Measurements from ENCODE around the gene LAPTM5.
"Not testable (repeated sequence)": the region's sequence is repeated elsewhere in the genome, so short reads cannot be mapped to it uniquely, and the experiment has no call there.

The LAPTM5 gene

DNA sequence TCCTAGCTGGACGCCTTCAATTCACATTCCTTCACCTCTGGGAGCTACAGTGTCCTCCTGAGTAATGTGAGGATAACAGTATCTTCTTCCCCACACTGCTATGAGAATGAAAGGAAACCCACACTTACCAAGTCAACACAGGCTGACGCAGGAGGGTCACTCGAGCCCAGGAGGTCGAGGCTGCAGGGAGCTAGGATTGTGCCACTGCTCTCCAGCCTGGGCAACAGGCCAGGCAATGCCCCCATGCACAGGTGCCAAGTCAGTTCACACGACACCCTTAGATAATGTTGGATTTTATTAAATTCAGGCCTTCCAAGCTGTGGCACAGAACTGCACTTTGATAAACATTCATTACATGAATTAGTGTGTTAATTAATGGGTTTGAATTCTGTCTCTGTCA is 66.1 kb downstream of the LAPTM5 start:
- no peak for DNase-seq

DNA sequence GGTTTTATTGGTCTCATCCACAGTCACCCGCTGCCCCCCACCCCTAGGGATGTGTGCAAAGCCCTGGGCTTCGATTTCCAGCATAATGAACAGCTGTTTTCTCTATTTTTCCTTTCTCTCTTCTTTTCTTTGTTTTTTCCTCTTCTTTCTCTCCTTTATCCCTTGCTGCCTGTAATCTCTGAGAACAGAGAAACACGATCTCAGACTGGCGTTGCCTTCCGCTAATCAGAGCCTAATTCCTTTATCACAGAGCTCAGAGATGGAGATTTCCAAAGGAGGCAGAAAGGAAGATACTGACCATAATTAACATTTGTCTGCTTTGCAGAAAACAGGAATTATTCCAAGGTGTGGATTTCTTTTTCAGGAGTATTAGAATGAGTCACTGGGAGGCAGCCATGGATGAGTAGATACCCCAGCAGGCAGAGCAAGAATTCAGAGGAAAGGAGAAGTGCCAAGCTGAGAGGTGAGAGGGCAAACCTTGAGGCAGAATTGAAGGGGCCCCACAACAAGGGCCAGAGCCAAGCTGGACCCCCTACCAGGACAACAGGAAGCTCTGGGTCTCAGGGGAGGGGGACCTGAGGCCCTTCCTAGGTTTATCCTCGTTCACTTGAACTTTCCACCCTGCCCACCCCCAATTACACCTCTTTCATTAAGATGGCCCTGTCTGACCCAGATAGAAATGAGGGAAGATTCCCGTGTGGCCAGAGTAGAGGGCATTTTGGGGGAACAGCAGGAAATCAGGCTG is 67.5 kb downstream of the LAPTM5 start:
- no peak for DNase-seq

DNA sequence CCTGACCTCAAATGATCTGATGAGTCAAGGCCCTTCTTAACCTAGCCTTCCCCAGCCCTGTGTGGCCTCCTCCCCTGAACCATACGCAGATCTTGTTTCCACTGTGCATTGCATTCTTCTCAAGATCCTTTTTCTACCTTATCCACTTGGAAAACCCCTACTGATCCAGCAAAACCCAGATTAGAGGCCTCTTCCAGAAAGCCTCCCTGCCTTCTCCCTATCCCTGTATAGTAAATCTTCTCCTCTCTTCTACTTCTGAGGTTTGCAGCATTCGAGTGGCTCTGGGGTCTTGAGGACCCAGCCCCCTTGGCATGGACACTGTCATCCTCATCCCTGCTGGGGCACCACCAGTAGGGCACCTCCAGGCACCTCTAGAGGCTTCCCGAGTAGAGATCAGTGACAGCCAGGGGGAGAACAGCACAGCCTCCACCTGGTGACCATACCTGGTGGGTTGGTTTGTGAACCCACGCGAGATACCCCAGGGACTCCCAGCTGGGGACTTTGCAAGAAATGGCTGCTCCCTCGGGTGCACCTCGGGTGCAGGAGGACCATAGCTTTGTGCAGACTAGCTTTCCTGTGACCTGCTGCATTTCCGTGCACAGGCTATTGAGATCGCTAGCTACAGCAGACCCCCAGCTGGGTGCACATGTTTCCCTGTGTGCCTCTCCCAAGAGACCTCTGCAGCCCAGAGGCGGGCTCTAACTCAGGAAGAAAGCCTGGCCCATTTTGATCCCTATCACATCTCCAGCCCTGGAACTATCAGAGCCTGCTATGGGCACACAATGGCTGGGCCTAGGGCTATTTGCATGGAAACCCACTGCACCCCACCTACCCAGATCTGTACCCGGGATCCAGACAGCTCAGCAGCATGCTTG is 68.4 kb downstream of the LAPTM5 start:
- no peak for DNase-seq

DNA sequence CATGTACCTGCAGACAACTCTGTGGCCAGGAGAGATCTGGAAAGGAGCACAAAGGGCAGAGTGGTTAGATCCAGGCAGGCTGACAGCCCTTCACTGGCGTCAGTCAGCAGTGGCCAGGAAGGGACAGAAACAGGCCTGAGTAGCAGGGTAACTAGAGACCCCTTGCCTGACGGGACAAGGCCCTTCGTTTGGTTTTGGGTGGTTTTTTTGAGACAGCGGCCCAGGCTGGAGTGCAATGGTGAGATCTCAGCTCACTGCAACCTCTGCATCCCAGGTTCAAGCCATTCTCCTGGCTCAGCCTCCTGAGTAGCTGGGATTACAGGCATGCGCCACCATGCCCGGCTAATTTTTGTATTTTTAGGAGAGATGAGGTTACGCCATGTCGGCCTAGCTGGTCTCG is 69.1 kb downstream of the LAPTM5 start:
- DNase-seq = not testable (repeated sequence)

DNA sequence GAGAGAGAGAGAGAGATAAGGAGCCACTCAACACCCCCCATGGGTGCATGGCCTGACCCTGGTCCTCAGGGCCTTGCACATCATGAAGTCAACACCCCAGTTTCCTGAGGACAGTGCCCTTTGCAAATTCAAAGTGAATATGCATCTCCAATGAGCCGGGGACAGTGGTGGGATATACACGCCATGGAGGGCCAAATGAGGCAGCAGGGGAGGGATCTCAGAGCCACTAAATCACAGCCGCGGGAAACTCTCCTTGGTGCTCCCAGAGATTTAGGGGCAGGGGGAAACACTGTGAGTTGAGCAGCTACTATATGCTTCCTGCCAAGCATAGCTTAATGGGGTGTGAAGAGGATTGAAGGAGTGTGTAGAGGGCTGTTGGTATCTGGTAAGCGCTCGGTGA is 69.7 kb downstream of the LAPTM5 start:
- no peak for DNase-seq

DNA sequence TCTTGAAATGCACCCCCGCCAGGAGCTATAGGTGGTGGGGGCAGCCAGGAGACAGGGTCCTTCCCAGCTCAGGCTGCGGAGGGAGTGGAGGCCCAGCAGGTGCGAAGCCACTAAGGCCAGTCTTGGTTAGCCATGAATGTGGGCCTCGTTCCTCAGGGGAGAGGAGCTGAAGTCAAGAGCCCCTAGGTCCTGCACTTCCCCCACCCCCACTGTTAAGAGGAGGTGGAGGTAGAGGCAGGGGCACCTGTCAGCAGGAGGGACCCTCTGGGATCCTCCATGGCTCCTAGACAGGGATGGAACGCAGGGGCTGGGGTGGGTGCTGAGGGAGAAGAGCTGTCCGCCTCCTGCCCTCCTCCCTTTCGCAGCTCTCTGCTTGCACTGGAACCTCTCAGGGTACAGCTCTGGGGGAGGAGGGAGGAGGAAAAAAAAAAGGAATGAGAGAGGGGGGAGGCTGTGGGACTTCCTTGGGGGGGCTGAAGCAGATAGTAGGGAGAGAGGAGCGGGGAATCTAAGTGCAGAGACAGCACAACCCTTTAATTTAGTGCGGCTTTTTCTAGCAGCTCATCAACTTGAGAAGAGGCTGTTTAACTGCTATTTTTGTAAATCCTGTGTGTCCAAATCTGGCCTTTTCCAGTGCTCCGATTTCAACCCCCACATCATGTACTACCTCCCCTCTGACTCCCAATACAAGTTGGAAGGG is 71.2 kb downstream of the LAPTM5 start:
- no peak for DNase-seq

DNA sequence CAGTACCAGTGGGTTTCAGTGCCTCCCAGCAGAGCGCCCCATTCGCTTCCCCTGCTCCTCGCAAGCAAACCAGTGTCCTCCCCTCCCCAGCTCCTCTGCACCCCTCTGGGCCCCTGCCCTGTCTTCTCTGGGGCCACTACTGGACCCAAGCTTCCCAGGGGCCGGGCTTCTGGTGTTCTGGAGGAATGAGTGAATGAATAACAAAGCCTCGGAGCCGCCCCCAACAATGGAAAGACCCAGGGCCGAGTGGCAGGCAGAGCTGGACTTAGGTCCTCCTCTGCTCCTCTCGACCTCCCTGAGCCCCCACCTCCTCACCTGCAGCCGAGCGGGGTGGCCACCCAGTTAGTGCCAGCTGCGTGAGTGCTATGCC is 71.8 kb downstream of the LAPTM5 start:
- DNase-seq = no peak

DNA sequence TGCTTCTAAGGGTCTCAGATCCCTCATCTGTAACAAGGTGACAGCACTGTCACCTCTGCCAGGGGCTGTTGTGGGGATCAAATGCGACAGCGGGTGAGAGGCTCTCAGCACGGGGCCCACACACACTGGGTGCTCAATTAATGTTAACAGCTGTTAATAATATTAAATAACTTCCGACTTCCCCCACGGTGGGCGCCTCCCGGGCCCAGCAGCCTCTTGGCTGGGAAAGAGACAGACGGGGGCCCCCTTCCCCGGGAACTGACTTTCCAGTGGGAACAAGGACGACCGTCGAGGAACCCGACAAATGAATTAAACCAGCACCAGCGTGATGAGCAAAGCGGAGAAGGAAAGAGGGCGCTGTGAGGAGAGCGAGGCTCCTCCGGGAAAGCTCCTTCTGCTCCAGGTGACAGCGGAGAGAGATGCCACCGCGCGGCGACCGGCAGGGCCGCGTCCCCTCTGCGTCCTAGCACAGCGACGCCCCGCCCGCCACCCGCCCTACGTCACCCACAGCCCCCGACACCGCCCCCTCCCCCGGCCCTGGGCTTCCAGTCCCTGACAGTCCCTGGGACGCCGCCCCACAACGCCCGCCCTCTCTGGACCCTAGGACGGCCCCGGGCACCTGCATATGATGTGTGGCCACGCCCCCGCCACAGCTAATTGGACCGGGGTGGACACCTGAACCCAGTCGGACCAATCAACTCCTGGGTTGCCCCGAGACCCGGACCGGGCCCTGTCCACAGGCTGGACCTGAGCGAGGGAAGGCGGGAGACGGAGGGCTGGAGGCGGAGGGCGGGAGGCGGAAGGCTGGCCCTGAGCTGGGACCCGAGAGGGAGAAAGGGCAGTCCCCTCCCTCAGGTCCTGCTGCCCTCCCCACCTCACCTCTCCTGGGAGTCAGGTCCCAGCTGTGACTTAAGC is 72.4 kb downstream of the LAPTM5 start:
- DNase-seq = no peak

DNA sequence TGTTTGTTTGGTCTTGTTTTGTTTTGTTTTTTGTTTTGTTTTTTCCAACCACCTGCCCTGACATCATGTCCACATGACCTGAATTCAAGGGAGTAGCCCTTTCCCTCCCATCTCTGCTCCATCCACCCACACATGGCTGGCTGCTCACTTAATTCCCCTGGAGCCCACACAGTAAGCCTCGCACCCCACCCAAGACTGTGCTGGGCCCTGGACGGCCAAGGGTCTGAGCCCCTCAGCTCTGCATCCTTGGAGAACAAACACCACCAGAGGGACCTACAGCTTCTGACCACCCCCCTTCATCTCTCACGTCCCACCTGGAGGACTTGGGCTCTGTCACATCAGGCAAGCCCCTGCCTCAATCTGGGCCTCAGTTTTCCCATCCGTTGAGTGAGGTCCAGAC is 73.3 kb downstream of the LAPTM5 start:
- no peak for DNase-seq

DNA sequence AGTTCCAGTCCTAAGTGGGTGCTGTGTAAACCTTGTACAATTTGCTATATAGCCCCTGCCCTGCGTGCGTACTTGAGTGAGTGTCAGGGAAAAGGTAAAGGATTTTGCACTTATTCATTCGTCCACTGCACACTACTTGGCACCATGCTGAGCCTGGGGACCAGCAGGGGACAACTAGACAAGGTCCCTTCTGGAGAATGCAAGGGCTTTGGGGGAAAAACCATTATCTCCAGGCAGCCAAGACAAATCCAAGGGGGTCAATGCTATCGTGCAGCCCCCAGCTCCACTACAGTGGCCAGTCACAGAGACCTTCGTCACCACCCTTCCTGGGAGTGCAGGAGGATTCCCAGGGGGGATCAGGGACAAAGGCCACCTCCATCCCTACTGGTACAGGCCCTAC is 73.9 kb downstream of the LAPTM5 start:
- DNase-seq = no peak
